Ovary (tissue), 9 donors: ENCODE measurements around the gene IDH3A. TPM values are rescaled to one million over a fixed set of nuclear protein-coding genes. Genes with fewer than 3 reads are reported as not detected.

Experiments
- DNase-seq, 5 donors: peaks; one replicate each; pipeline ENCODE4 v3.0.0-alpha.2; 2019 to 2020
- H3K27ac ChIP-seq, 2 donors: fragments of 200-600 bp; one replicate each; pipeline versions ENCODE4 v1.5.1 to v1.8.0; 2019 to 2022
- H3K27me3 ChIP-seq: fragments of 200-600 bp; one replicate; pipeline ENCODE4 v1.8.0; 2022
- H3K36me3 ChIP-seq: fragments of 200-600 bp; sonication (generic); one replicate; pipeline ENCODE4 v1.5.1; 2019
- H3K4me1 ChIP-seq: one replicate; pipeline ENCODE4 v1.8.1; 2013; ENCODE audit warnings: mild to moderate bottlenecking, moderate library complexity; ENCODE audit not compliant: insufficient read depth
- H3K4me3 ChIP-seq: fragments of 200-600 bp; sonication (generic); one replicate; pipeline ENCODE4 v1.5.1; 2017
- H3K9me3 ChIP-seq, 2 donors: fragments of 200-600 bp in 1 of 2; sonication (generic) in 1 of 2; one replicate each; pipeline versions ENCODE4 v1.5.1 to v1.8.1; 2013 to 2019; ENCODE audit warnings: mild to moderate bottlenecking in 1 of 2, moderate library complexity in 1 of 2
- CTCF ChIP-seq, 3 donors: fragments of 450-650 bp in 2 of 3; fragments of 200-600 bp in 1 of 3; IDR thresholded peaks; one replicate each; pipeline versions ENCODE4 v1.5.1 to v1.8.0; 2016 to 2022; ENCODE audit warnings: antibody characterized with exemption in 3 of 3, mild to moderate bottlenecking in 1 of 3
- EP300 ChIP-seq: sonication (generic); formaldehyde crosslinking; IDR thresholded peaks from one replicate; pipeline ENCODE4 v1.6.1; 2017; ENCODE audit warnings: antibody characterized with exemption
- POLR2A ChIP-seq: fragments of 450-650 bp; IDR thresholded peaks from one replicate; pipeline ENCODE4 v1.6.1; 2017; ENCODE audit warnings: antibody characterized with exemption, mild to moderate bottlenecking, moderate library complexity
- WGBS, 3 donors: extraction: QIAGEN DNeasy Blood & Tissue Kit in 1 of 3; methylation state at CpG; one replicate each; pipeline versions ENCODE4 v1.1.5 to v1.1.7; 2013 to 2017; 5-methylcytosine and 5-hydroxymethylcytosine counted together
- intact Hi-C, 4 donors: fragments of 100-400 bp; cut with DNase I; formaldehyde crosslinking; loops; one replicate each; pipeline versions ENCODE4 v1.11.0 to v1.15.1; 2022 to 2023
- polyA plus RNA-seq, 2 donors: library from polyadenylated mRNA; stranded (reverse); fragments of 200-250 nt in 1 of 2; fragments of 350-450 nt in 1 of 2; fragmentation: Illumina TruSeq in 1 of 2; extraction: RNeasy Lipid Tissue Mini Kit (QIAGEN cat#74804) in 1 of 2; gene quantifications; one replicate each; pipeline ENCODE4 v1.2.3, GENCODE V29; 2013 to 2014
- total RNA-seq, 7 donors: library from RNA; depleted of rRNA in 2 of 7; stranded (reverse); fragments of >200 nt in 2 of 7; fragmentation: NEBNext Ultra II Directional in 3 of 7; extraction: Animal tissue kit (Norgen Biotek cat#: 25700) in 3 of 7; gene quantifications; one replicate each; pipeline versions ENCODE4 v1.1.0 to v1.2.4, GENCODE V29; 2016 to 2023
- donor health status: DM: no; HTN: no; CAD: no; lungs with moderate emphysema.
- donor health status: DM: no; HTN: no; CAD: no.
- donor health status: Bipolar disorder and iron deficiency.
- donor health status: DM: yes; HTN: yes; CAD: no.
- donor health status: DM: no; HTN: no; CAD: no.
- donor health status: DM: yes; HTN: yes; CAD: no.

Gene IDH3A
- total and polyA plus RNA-seq, 9 donors, result 19.4 to 82.4 (median 58.6) TPM

- TF ChIP-seq CTCF (IDR thresholded peaks at IDR 0.05) (no peak), POLR2A (no peak), EP300 (no peak)
- H3K27me3 ChIP-seq, result no peaks in the 10 kb centered on the region
- H3K36me3 ChIP-seq, result no peaks in the 10 kb centered on the region
- H3K4me3 ChIP-seq, result no peak overlapping the region
- H3K4me1 ChIP-seq, result no peaks in the 10 kb centered on the region
- no peak for DNase-seq
- intact Hi-C loops, result loop anchor here in 2 of 4 donors (2.0 to 5.0 kb wide), 2 partner anchors 138 to 139 kb away; no protein-coding TSS in a partner anchor
- no peak overlapping the region for H3K27ac ChIP-seq
- H3K9me3 ChIP-seq, result no peaks in the 10 kb centered on the region
- 89 to 92% (median 92%) methylated on average over 16 of the region's 16 CpGs for WGBS, 3 donors
Observed at GRCh38 chr15:78105476-78106241, 43.5 kb upstream of the IDH3A start.

GRCh38 chr15:78107471-78107870, 41.7 kb upstream of the IDH3A start:
- Histone ChIP-seq H3K9me3 (no peaks in the 10 kb centered on the region), H3K27me3 (no peaks in the 10 kb centered on the region), H3K27ac (no peak overlapping the region), H3K4me1 (no peaks in the 10 kb centered on the region), H3K4me3 (no peak overlapping the region), H3K36me3 (no peaks in the 10 kb centered on the region)
- TF ChIP-seq EP300 (no peak), POLR2A (no peak), CTCF (IDR thresholded peaks at IDR 0.05) (no peak)
- peak in 1 of 5 donors; percentile 33 for DNase-seq
- intact Hi-C loops, result loop anchor here in 2 of 4 donors (2.0 to 5.0 kb wide), 2 partner anchors 140 to 141 kb away; no protein-coding TSS in a partner anchor
- WGBS, 3 donors, result 95 to 96% (median 96%) methylated on average over 8 of the region's 8 CpGs

DNA sequence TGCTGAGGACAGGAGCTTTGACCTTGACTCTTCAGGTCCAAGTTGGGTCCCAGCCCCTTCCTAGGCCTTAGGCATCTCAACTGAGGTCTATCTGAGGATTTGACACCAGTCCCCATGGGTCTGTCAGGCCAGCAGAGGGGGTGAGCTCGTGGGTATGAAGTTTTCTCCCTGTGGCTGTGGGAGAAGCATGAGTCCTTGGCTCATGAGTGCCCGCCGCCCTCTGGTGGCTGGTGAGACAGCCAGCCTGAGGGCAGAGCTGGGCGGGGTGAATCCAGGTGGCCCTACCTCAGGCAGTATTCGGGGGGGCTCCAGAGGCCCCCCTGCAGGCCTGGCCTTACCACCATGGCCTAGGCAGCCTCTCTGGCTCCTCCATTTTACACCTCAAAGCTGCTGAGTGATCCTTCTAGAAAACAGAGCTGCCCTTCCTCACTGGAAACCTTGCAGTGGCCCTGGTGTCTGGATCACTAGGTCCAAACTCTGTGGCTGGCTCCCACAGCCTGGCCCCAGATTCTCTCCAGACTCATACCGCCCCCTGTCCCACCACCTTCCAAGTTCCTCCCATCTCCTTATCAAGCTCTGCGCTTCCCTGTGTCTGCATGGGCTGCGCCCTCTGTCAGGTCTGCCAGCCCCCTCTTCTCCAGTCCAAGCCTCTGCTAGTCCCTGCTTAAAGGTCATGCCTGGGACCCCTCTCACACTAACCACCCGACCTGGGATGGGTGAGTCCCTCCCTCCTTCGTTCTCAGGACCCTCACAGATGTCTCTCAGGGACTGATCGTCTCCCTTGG, 40.7 kb upstream of the IDH3A start:
- no peak overlapping the region for H3K27ac ChIP-seq
- no peaks in the 10 kb centered on the region for H3K27me3 ChIP-seq
- H3K4me3 ChIP-seq, result no peak overlapping the region
- H3K9me3 ChIP-seq, result no peaks in the 10 kb centered on the region
- WGBS, 3 donors, result 48 to 52% (median 49%) methylated on average over 11 of the region's 11 CpGs
- H3K36me3 ChIP-seq, result no peaks in the 10 kb centered on the region
- TF ChIP-seq EP300 (no peak), POLR2A (no peak), CTCF (IDR thresholded peaks at IDR 0.05) (peak; percentile 85 to 96 (median 94))
- no peaks in the 10 kb centered on the region for H3K4me1 ChIP-seq
- peak; percentile 80 to 90 (median 86) for DNase-seq
- intact Hi-C loops, result loop anchor here in 3 of 4 donors (2.0 to 5.0 kb wide), 2 partner anchors 141 to 142 kb away; no protein-coding TSS in a partner anchor

DNA sequence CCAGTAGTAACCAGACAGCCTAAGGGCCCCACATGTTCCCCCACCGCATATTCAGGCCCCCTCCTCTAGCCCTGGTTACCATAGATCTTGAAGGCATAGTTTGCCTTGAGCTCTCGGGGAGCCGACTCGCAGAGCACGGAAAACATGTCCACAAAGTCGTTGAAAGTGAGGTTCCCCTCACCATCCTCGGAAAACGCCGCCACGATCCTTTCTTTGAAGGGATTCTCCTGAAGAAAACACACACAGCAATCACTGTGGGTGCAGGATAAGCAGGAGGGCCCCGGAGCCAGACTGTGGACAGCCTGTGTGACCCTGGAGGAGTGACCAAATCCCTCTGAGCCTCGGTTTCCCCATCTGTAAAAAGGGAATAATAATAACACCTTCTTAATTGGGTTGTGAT, 40.0 kb upstream of the IDH3A start:
- Histone ChIP-seq H3K27me3 (no peaks in the 10 kb centered on the region), H3K9me3 (no peaks in the 10 kb centered on the region), H3K4me3 (no peak overlapping the region), H3K36me3 (no peaks in the 10 kb centered on the region), H3K27ac (no peak overlapping the region), H3K4me1 (no peaks in the 10 kb centered on the region)
- intact Hi-C loops, result loop anchor here in 3 of 4 donors (2.0 to 5.0 kb wide), 2 partner anchors 142 kb away; no protein-coding TSS in a partner anchor
- no peak for TF ChIP-seq POLR2A
- no peak for TF ChIP-seq CTCF (IDR thresholded peaks at IDR 0.05)
- TF ChIP-seq EP300, result no peak
- DNase-seq, result no peak
- 88 to 90% (median 89%) methylated on average over 12 of the region's 12 CpGs for WGBS, 3 donors
